Activated naive CD8-positive, alpha-beta T cell treated with anti-CD3 and anti-CD28 coated beads for 36 hours (primary cell): ENCODE results near the gene CPXM2. TPM values are rescaled to one million over a fixed set of nuclear protein-coding genes. Genes with fewer than 3 reads are reported as not detected.
A peak's percentile ranks its signal among the peaks of the same experiment; 100 is the strongest.

ENCODE experiments used
- DNase-seq: peaks from one replicate; pipeline ENCODE4 v3.0.0; 2021
- H3K27ac Mint-ChIP-seq: one replicate; pipeline ENCODE4 v1.8.0; 2022; ENCODE audit warnings: mild to moderate bottlenecking, moderate library complexity, mixed read lengths
- H3K27me3 Mint-ChIP-seq: one replicate; pipeline ENCODE4 v1.8.0; 2022; ENCODE audit warnings: mild to moderate bottlenecking, mixed read lengths
- H3K36me3 Mint-ChIP-seq: one replicate; pipeline ENCODE4 v1.8.0; 2021; ENCODE audit warnings: mild to moderate bottlenecking, mixed read lengths
- H3K4me1 Mint-ChIP-seq: one replicate; pipeline ENCODE4 v1.8.0; 2021; ENCODE audit warnings: mixed read lengths
- H3K4me3 Mint-ChIP-seq: one replicate; pipeline ENCODE4 v1.8.0; 2022; ENCODE audit warnings: mild to moderate bottlenecking, moderate library complexity, mixed read lengths
- H3K9me3 Mint-ChIP-seq: one replicate; pipeline ENCODE4 v1.8.0; 2022; ENCODE audit warnings: mixed read lengths
- total RNA-seq, 2 experiments: library from RNA; stranded (reverse); gene quantifications; one replicate each; pipeline ENCODE4 v1.2.3, GENCODE V29; 2021

Gene CPXM2
- total RNA-seq, 2 experiments from 2014 or later, result not detected

- DNase-seq, result no peak
Measured at GRCh38 chr10:123778719-123779517, 112.7 kb downstream of the CPXM2 start.

GRCh38 chr10:123777881-123778280, 113.7 kb downstream of the CPXM2 start:
- Mint-ChIP-seq H3K4me1 (peaks cover 4% of the 10 kb centered on the region), H3K36me3 (peaks cover 5% of the 10 kb centered on the region), H3K9me3 (peaks cover 5% of the 10 kb centered on the region), H3K27ac (no peak overlapping the region), H3K4me3 (no peak overlapping the region), H3K27me3 (peaks cover 63% of the 10 kb centered on the region)
- DNase-seq, result no peak

More at GRCh38 chr10:123778719-123779517, 112.7 kb downstream of the CPXM2 start:
- Mint-ChIP-seq H3K27ac (no peak overlapping the region), H3K9me3 (no peaks in the 10 kb centered on the region), H3K36me3 (no peaks in the 10 kb centered on the region), H3K4me1 (no peaks in the 10 kb centered on the region), H3K4me3 (no peak overlapping the region), H3K27me3 (peaks cover 67% of the 10 kb centered on the region)

GRCh38 chr10:123774132-123774742, 117.4 kb downstream of the CPXM2 start:
- Mint-ChIP-seq H3K27me3 (peaks cover 48% of the 10 kb centered on the region), H3K36me3 (peaks cover 7% of the 10 kb centered on the region)

GRCh38 chr10:123772645-123773508, 118.7 kb downstream of the CPXM2 start:
- peak overlapping the region; percentile 84 for H3K27ac Mint-ChIP-seq
- H3K4me1 Mint-ChIP-seq, result peaks cover 8% of the 10 kb centered on the region
- H3K27me3 Mint-ChIP-seq, result peaks cover 52% of the 10 kb centered on the region
- peaks cover 12% of the 10 kb centered on the region for H3K9me3 Mint-ChIP-seq
- peak; percentile 5 for DNase-seq
- peak overlapping the region; percentile 69 for H3K4me3 Mint-ChIP-seq
- H3K36me3 Mint-ChIP-seq, result peaks cover 7% of the 10 kb centered on the region

More at GRCh38 chr10:123774132-123774742, 117.4 kb downstream of the CPXM2 start:
- Mint-ChIP-seq H3K4me3 (no peak overlapping the region), H3K4me1 (peaks cover 8% of the 10 kb centered on the region), H3K27ac (no peak overlapping the region), H3K9me3 (peaks cover 12% of the 10 kb centered on the region)
- no peak for DNase-seq

GRCh38 chr10:123771877-123772644, 119.5 kb downstream of the CPXM2 start:
- H3K9me3 Mint-ChIP-seq, result peaks cover 12% of the 10 kb centered on the region
- peak overlapping the region; percentile 84 for H3K27ac Mint-ChIP-seq
- peaks cover 8% of the 10 kb centered on the region for H3K4me1 Mint-ChIP-seq
- peak overlapping the region; percentile 69 for H3K4me3 Mint-ChIP-seq
- DNase-seq, result no peak
- peaks cover 50% of the 10 kb centered on the region for H3K27me3 Mint-ChIP-seq
- peaks cover 7% of the 10 kb centered on the region for H3K36me3 Mint-ChIP-seq

- Mint-ChIP-seq H3K36me3 (peaks cover 7% of the 10 kb centered on the region), H3K4me3 (no peak overlapping the region), H3K27me3 (peaks cover 54% of the 10 kb centered on the region), H3K4me1 (peaks cover 8% of the 10 kb centered on the region), H3K27ac (no peak overlapping the region), H3K9me3 (peaks cover 12% of the 10 kb centered on the region)
- DNase-seq, result no peak
Measured at GRCh38 chr10:123769647-123770046, 122.0 kb downstream of the CPXM2 start.

GRCh38 chr10:123766761-123767160, 124.8 kb downstream of the CPXM2 start:
- H3K27me3 Mint-ChIP-seq, result peaks cover 59% of the 10 kb centered on the region
- H3K27ac Mint-ChIP-seq, result no peak overlapping the region
- DNase-seq, result no peak
- no peak overlapping the region for H3K4me3 Mint-ChIP-seq
- no peaks in the 10 kb centered on the region for H3K4me1 Mint-ChIP-seq
- no peaks in the 10 kb centered on the region for H3K9me3 Mint-ChIP-seq
- H3K36me3 Mint-ChIP-seq, result no peaks in the 10 kb centered on the region

GRCh38 chr10:123766012-123766411, 125.6 kb downstream of the CPXM2 start:
- no peak overlapping the region for H3K4me3 Mint-ChIP-seq
- no peaks in the 10 kb centered on the region for H3K36me3 Mint-ChIP-seq
- no peak overlapping the region for H3K27ac Mint-ChIP-seq
- H3K27me3 Mint-ChIP-seq, result peaks cover 59% of the 10 kb centered on the region
- no peaks in the 10 kb centered on the region for H3K4me1 Mint-ChIP-seq
- no peaks in the 10 kb centered on the region for H3K9me3 Mint-ChIP-seq
- no peak for DNase-seq

GRCh38 chr10:123761666-123762230, 129.9 kb downstream of the CPXM2 start:
- no peak overlapping the region for H3K4me3 Mint-ChIP-seq
- no peak for DNase-seq
- no peaks in the 10 kb centered on the region for H3K4me1 Mint-ChIP-seq
- H3K36me3 Mint-ChIP-seq, result no peaks in the 10 kb centered on the region
- H3K27ac Mint-ChIP-seq, result no peak overlapping the region
- no peaks in the 10 kb centered on the region for H3K9me3 Mint-ChIP-seq
- peaks cover 36% of the 10 kb centered on the region for H3K27me3 Mint-ChIP-seq

DNA sequence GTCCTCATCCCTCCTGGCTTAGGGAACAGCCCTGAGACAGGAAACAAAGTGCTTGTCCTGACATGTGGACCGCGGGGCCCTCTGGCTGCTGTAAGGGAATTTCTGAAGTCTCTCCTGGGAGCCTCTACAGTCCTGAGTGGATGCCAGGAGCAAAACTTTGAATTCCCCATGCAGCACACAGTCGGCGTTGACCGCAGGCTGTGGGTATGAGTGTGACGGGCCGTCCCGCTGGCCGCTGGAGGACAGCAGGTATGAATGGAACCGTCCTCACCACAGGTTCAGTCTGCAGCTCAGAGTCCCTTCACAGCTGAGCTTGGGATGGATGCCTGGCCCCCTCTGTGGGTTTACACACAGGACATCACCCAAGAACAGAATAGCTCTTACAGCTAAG, 130.6 kb downstream of the CPXM2 start:
- DNase-seq, result no peak
- Mint-ChIP-seq H3K27me3 (peaks cover 32% of the 10 kb centered on the region), H3K36me3 (no peaks in the 10 kb centered on the region), H3K9me3 (no peaks in the 10 kb centered on the region), H3K27ac (no peak overlapping the region), H3K4me3 (no peak overlapping the region), H3K4me1 (no peaks in the 10 kb centered on the region)

- Mint-ChIP-seq H3K27me3 (peaks cover 27% of the 10 kb centered on the region), H3K4me3 (no peak overlapping the region), H3K4me1 (no peaks in the 10 kb centered on the region), H3K27ac (no peak overlapping the region), H3K9me3 (no peaks in the 10 kb centered on the region), H3K36me3 (no peaks in the 10 kb centered on the region)
- no peak for DNase-seq
Measured at GRCh38 chr10:123760356-123761037, 131.1 kb downstream of the CPXM2 start.

DNA sequence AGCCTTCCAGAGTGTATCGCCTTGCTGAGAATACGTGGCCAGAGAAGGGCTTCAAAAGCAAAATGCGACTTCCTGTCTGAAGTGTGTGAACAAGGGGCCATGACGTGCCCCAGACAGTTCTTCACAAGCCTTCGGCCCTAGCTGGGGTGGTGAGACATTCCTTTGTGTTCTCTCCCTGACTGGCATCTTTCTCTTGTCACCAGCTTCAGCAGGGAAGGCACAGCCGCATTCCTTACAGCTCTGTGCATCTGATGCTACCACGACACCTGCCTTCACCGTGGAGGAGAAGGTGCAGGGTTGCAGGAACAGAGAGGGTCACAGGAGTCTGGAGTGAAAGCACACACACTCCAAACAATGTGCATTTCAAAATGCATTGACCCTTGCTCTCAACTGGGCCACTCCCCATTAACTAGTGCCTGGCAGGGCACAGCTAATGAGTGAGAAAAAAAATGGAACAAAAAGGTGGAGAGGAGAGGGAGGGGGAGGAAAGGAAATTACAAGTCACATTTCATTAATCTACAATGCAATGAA, 132.0 kb downstream of the CPXM2 start:
- Mint-ChIP-seq H3K36me3 (no peaks in the 10 kb centered on the region), H3K4me3 (no peak overlapping the region), H3K27ac (no peak overlapping the region), H3K27me3 (peaks cover 29% of the 10 kb centered on the region), H3K4me1 (no peaks in the 10 kb centered on the region), H3K9me3 (no peaks in the 10 kb centered on the region)
- DNase-seq, result no peak

GRCh38 chr10:123759041-123759440, 132.6 kb downstream of the CPXM2 start:
- no peak for DNase-seq
- H3K4me3 Mint-ChIP-seq, result no peak overlapping the region

More at GRCh38 chr10:123759041-123759440, 132.6 kb downstream of the CPXM2 start:
- Mint-ChIP-seq H3K4me1 (no peaks in the 10 kb centered on the region), H3K9me3 (no peaks in the 10 kb centered on the region), H3K27me3 (peaks cover 28% of the 10 kb centered on the region), H3K36me3 (no peaks in the 10 kb centered on the region), H3K27ac (no peak overlapping the region)
